Upper lobe of left lung (tissue), 4 donors: ENCODE results near the gene MOXD1.

Experiments
- CTCF ChIP-seq, 6 experiments: fragments of 450-650 bp in 4 of 6; fragments of 200-600 bp in 2 of 6; sonication (generic) in 2 of 6; IDR thresholded peaks; one replicate each; pipeline ENCODE4 v1.5.1; 2016 to 2019; ENCODE audit warnings: antibody characterized with exemption in 6 of 6
- POLR2A ChIP-seq, 4 donors: fragments of 450-650 bp; IDR thresholded peaks; one replicate each; pipeline ENCODE4 v1.5.1; 2016 to 2017; ENCODE audit warnings: antibody characterized with exemption in 4 of 4, mild to moderate bottlenecking in 2 of 4

- TF ChIP-seq CTCF (IDR thresholded peaks at IDR 0.05), result no peak
- no peak for TF ChIP-seq POLR2A (IDR thresholded peaks at IDR 0.05)
Observed at GRCh38 chr6:132361101-132361500, 40.2 kb downstream of the MOXD1 start.
